NB4 (cell line): ENCODE results near the gene RNF130.

ENCODE experiments used
- DNase-seq: peaks from one replicate; pipeline ENCODE4 v3.0.0; 2010; ENCODE audit warnings: low read depth
- H3K4me3 ChIP-seq: one replicate; pipeline ENCODE4 v1.5.1; 2011; ENCODE audit warnings: mild to moderate bottlenecking, low read depth, low read length, moderate library complexity
- MYC ChIP-seq: IDR thresholded peaks from 2 replicates; pipeline ENCODE4 v1.6.1; 2011; ENCODE audit warnings: low read depth, low read length
- POLR2A ChIP-seq: IDR thresholded peaks from 2 replicates; pipeline ENCODE4 v1.6.1; 2011; ENCODE audit warnings: mild to moderate bottlenecking; ENCODE audit not compliant: insufficient read length; ENCODE audit errors: extremely low read depth
- TF ChIP-seq, protein P1 (sequence below): IDR thresholded peaks from 2 replicates; pipeline ENCODE4 v1.6.1; 2011; ENCODE audit warnings: low read depth, low read length
- TF ChIP-seq, protein P2 (sequence below): IDR thresholded peaks from one replicate; pipeline ENCODE4 v1.5.1; 2012; ENCODE audit warnings: low read depth, low read length

The RNF130 gene

DNA sequence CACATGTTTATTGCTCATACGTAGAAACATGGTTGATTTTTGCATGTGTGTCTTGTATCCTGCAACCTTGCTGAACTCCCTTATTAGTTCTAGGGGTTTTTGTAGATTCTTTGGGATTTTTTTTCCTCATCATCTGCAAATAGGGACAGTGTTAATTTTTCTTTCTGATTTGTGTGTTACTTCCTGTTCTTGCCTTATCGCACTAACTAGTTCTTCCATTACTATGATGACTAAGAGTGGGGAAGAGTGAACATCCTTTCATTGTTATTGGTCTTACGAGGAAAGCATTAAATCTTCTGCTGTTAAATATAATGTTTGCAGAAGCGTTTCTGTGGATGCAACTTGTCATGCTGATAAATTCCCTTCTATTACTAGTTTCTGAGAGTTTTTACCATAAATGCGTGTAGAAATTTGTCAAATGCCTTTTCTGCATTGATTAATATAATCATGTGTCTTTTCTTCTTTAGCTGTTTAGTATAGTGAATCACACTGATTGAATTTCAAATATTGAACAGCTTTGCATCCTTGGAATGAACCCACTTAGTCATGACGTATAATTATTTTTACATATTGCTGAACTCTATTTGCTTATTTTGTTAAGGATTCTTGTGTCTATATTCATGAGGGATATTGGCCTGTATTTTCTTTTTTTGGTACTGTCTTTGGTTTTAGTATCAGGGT lies 32.1 kb upstream of the RNF130 start:
- TF ChIP-seq MYC (no peak), POLR2A (no peak)
- TF ChIP-seq, protein P1, sequence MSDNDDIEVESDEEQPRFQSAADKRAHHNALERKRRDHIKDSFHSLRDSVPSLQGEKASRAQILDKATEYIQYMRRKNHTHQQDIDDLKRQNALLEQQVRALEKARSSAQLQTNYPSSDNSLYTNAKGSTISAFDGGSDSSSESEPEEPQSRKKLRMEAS, result no peak
- TF ChIP-seq, protein P2, sequence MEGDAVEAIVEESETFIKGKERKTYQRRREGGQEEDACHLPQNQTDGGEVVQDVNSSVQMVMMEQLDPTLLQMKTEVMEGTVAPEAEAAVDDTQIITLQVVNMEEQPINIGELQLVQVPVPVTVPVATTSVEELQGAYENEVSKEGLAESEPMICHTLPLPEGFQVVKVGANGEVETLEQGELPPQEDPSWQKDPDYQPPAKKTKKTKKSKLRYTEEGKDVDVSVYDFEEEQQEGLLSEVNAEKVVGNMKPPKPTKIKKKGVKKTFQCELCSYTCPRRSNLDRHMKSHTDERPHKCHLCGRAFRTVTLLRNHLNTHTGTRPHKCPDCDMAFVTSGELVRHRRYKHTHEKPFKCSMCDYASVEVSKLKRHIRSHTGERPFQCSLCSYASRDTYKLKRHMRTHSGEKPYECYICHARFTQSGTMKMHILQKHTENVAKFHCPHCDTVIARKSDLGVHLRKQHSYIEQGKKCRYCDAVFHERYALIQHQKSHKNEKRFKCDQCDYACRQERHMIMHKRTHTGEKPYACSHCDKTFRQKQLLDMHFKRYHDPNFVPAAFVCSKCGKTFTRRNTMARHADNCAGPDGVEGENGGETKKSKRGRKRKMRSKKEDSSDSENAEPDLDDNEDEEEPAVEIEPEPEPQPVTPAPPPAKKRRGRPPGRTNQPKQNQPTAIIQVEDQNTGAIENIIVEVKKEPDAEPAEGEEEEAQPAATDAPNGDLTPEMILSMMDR, result no peak
- no peak overlapping the region for H3K4me3 ChIP-seq
- DNase-seq, result no peak

DNA sequence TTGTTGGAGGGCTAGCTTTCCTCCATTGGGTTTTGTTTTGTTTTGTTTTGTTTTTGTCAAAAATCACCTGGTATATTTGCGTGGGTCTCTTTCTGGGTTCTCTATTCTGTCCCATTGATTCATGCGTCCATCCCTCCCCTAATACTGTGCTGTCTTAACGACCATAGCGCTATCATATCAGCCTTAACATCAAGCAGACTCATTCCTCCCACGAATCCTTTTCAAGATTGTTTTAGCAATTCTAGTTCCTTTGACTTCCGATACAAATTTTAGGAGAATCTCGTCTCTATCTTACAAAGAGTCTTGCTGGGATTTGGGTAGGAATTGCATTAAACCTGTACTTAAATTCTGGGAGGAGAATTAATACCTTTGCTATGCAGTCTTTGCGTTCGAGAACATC lies 31.1 kb upstream of the RNF130 start:
- TF ChIP-seq, protein P1, result no peak
- TF ChIP-seq, protein P2, result no peak
- TF ChIP-seq MYC (no peak), POLR2A (no peak)
- no peak for DNase-seq
- no peak overlapping the region for H3K4me3 ChIP-seq

DNA sequence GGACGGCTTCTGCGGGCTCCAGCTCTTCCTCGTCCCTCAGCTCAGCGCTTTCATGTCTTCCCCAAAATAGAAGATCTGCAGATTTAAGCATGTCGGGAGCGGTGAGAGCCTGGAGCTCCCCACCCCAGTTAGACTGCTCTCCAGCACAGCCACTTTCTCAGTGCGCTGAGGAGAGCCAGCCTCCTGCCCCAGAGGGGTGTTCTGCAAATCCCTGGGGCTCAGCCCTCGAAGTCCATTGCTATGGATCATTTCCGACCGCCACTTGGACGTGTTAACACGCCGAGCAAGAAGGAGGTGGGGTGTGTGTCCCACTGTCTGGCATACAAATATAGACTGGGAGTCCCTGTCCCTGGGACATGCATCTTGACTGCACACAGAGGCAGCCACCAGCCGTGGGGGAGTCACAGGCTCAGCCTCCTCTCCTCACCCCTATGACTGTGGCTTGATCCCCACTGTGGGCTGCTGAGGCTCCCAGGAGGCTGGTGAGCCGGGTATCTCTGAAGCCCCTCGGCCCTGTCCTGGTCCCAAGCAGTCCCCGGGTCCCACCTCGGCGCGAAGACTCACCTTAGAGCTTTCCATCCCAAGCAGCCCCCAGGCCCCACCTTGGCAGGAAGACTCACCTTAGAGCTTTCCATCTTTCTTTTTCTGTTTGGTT lies 30.0 kb upstream of the RNF130 start:
- no peak for TF ChIP-seq MYC
- TF ChIP-seq POLR2A, result no peak
- TF ChIP-seq, protein P2, result no peak
- TF ChIP-seq, protein P1, result no peak
- no peak for DNase-seq
- H3K4me3 ChIP-seq, result no peak overlapping the region

DNA sequence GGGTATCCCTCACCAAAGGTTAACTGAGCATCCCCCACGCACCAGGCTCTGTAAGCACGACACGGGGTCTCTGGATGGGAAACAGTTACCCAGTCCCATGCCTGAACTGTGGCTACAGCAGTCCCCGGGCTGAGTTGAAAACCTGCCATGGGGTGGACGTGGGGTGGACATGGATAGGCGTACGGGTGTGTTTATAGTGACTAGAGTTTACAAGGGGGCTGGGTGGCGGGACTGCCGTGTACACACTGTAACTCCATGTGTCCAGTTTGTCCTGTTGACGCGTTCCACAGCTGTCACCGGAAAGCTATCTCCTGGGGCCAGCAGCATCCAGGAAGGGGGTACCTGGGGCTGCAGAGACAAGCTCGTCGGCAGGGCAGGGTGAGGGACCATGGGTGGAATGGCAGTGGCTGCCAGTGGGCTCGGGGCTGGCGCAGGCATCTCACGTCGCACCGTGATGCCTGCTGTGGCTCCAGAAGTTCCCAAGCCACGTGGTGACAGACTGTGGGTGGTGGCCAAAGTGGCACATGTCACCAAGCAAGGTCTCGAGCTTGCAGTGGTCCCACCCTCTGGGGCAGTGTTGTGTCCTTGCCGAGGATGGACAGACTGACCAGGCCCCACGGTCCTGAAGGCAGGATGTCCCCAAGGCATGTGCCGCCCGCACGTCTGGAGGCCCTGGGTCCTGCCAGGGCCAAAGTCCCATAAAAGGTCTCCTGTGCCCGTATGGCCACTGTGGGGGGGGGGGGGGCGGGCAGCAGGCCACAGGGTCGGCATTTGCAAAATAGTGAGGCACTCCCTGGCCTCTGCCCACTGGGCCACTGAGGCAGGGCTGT lies 29.3 kb upstream of the RNF130 start:
- no peak overlapping the region for H3K4me3 ChIP-seq
- TF ChIP-seq, protein P2, result no peak
- no peak for TF ChIP-seq MYC
- TF ChIP-seq, protein P1, result no peak
- TF ChIP-seq POLR2A, result no peak
- DNase-seq, result no peak

DNA sequence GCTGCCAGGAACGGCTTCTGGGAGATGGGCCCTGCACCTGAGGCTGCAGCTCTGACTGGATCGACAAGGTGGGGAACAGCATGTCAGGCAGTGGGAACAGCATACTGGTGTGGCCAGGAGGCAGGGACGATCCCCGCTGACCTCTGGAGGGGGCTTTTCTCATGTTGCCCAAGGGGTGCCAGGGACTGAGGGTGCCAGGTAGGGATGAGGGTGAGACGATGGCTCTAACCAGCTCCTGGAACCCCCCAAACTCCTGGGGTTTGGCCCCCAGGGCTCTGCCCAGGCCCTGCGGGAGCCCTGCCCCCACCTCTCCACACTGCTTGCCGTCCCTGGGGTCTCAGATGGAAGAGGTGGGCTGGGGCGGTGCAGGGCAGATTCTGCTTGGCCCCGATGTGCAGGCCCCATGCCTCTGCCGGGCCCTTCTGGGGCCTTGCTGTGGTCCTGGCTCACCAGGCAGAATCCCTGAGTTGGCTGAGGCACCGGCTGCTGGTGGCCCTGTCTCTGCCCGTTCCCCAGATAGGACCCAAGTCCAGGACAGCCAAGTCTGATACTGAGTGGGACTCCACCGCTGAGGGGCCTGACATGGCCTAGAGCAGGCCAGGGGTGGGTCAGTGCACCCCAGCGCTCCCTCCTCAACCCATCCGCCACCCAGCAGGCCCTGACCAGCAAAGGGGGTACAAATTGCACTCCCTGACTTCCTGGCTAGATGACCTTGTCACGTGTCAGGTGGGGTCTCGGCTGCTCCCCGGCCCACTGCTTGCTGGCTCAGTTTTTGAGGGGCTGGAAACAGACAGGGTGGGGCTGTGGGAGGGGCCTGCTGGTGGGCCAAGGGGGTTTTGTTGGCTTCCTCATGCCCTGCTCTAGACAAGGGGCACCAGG lies 28.4 kb upstream of the RNF130 start:
- no peak for DNase-seq
- TF ChIP-seq, protein P1, result no peak
- TF ChIP-seq MYC, result no peak
- TF ChIP-seq POLR2A, result no peak
- TF ChIP-seq, protein P2, result no peak

More for the DNA sequence above, 28.4 kb upstream of the RNF130 start:
- H3K4me3 ChIP-seq, result no peak overlapping the region
